SJSA1 (cell line): ENCODE results near the gene MAP1LC3B. TPM values are rescaled to one million over a fixed set of nuclear protein-coding genes. Genes with fewer than 3 reads are reported as not detected.

ENCODE experiments used
- DNase-seq, 2 experiments: peaks; one replicate each; pipeline ENCODE4 v3.0.0-alpha.2; 2015 to 2020; ENCODE audit warnings: low spot score in 2 of 2, low read depth in 1 of 2
- H3K27ac ChIP-seq: fragments of 250-450 bp; sonication (Bioruptor Pico); 2 replicates; pipeline ENCODE4 v1.5.1; 2020; ENCODE audit warnings: mild to moderate bottlenecking, moderate library complexity
- H3K27me3 ChIP-seq: fragments of 250-450 bp; sonication (Bioruptor Pico); replicated peaks from 2 replicates; pipeline ENCODE4 v1.5.1; 2020; ENCODE audit warnings: mild to moderate bottlenecking, moderate library complexity
- H3K36me3 ChIP-seq: fragments of 250-450 bp; sonication (Bioruptor Pico); 2 replicates; pipeline ENCODE4 v1.5.1; 2020; ENCODE audit warnings: mild to moderate bottlenecking
- H3K4me1 ChIP-seq: fragments of 250-450 bp; sonication (Bioruptor Pico); replicated peaks from 2 replicates; pipeline ENCODE4 v1.6.1; 2021; ENCODE audit warnings: mild to moderate bottlenecking
- H3K4me3 ChIP-seq: fragments of 250-450 bp; sonication (Bioruptor Pico); 2 replicates; pipeline ENCODE4 v1.5.1; 2020; ENCODE audit warnings: mild to moderate bottlenecking
- H3K9me3 ChIP-seq: fragments of 250-450 bp; sonication (Bioruptor Pico); replicated peaks from 2 replicates; pipeline ENCODE4 v1.5.1; 2020; ENCODE audit warnings: mild to moderate bottlenecking
- total RNA-seq: library from RNA; depleted of rRNA; stranded (reverse); fragments of >200 nt; shearing (Covaris generic); gene quantifications from 2 replicates; pipeline ENCODE4 v1.2.3, GENCODE V29; 2014

MAP1LC3B gene
- total RNA-seq, 1 experiment from 2014 or later, result 21.3 TPM

GRCh38 chr16:87412996-87413421 lies 20.9 kb downstream of the MAP1LC3B start:
- DNase-seq, result no peak
- Histone ChIP-seq H3K4me1 (no peaks in the 10 kb centered on the region), H3K36me3 (peaks cover 79% of the 10 kb centered on the region), H3K27ac (no peak overlapping the region), H3K27me3 (0 out of 2 replicates have a peak, but pooled peaks cover 4% of the 10 kb centered on the region), H3K4me3 (no peak overlapping the region), H3K9me3 (no peaks in the 10 kb centered on the region)

GRCh38 chr16:87414251-87414680 lies 22.1 kb downstream of the MAP1LC3B start:
- H3K4me3 ChIP-seq, result no peak overlapping the region
- peaks cover 79% of the 10 kb centered on the region for H3K36me3 ChIP-seq
- no peaks in the 10 kb centered on the region for H3K27me3 ChIP-seq
- no peak for DNase-seq
- no peaks in the 10 kb centered on the region for H3K4me1 ChIP-seq
- H3K9me3 ChIP-seq, result no peaks in the 10 kb centered on the region
- no peak overlapping the region for H3K27ac ChIP-seq

GRCh38 chr16:87415441-87415840 lies 23.3 kb downstream of the MAP1LC3B start:
- no peaks in the 10 kb centered on the region for H3K4me1 ChIP-seq
- no peaks in the 10 kb centered on the region for H3K27me3 ChIP-seq
- no peak for DNase-seq
- no peak overlapping the region for H3K27ac ChIP-seq
- no peaks in the 10 kb centered on the region for H3K9me3 ChIP-seq
- H3K36me3 ChIP-seq, result peaks cover 82% of the 10 kb centered on the region
- H3K4me3 ChIP-seq, result no peak overlapping the region

- DNase-seq, result peak in 1 of 2 experiments; percentile 42
- no peaks in the 10 kb centered on the region for H3K27me3 ChIP-seq
Observed at GRCh38 chr16:87416826-87417527, 24.8 kb downstream of the MAP1LC3B start.

GRCh38 chr16:87417528-87417910 lies 25.4 kb downstream of the MAP1LC3B start:
- Histone ChIP-seq H3K4me3 (no peak overlapping the region), H3K4me1 (no peaks in the 10 kb centered on the region), H3K9me3 (no peaks in the 10 kb centered on the region), H3K27me3 (no peaks in the 10 kb centered on the region), H3K27ac (no peak overlapping the region), H3K36me3 (peaks cover 80% of the 10 kb centered on the region)
- no peak for DNase-seq

More at GRCh38 chr16:87416826-87417527, 24.8 kb downstream of the MAP1LC3B start:
- no peaks in the 10 kb centered on the region for H3K9me3 ChIP-seq
- no peaks in the 10 kb centered on the region for H3K4me1 ChIP-seq
- H3K36me3 ChIP-seq, result peaks cover 83% of the 10 kb centered on the region
- H3K27ac ChIP-seq, result no peak overlapping the region
- no peak overlapping the region for H3K4me3 ChIP-seq

- DNase-seq, result no peak
- Histone ChIP-seq H3K27me3 (no peaks in the 10 kb centered on the region), H3K36me3 (peaks cover 78% of the 10 kb centered on the region), H3K4me1 (no peaks in the 10 kb centered on the region), H3K9me3 (no peaks in the 10 kb centered on the region), H3K27ac (no peak overlapping the region), H3K4me3 (no peak overlapping the region)
Observed at GRCh38 chr16:87418216-87418615, 26.1 kb downstream of the MAP1LC3B start.

- H3K4me3 ChIP-seq, result no peak overlapping the region
- no peaks in the 10 kb centered on the region for H3K9me3 ChIP-seq
- peaks cover 81% of the 10 kb centered on the region for H3K36me3 ChIP-seq
- H3K4me1 ChIP-seq, result no peaks in the 10 kb centered on the region
- no peaks in the 10 kb centered on the region for H3K27me3 ChIP-seq
- H3K27ac ChIP-seq, result no peak overlapping the region
- DNase-seq, result no peak
Observed at GRCh38 chr16:87418644-87419043, 26.5 kb downstream of the MAP1LC3B start.

- Histone ChIP-seq H3K4me3 (no peak overlapping the region), H3K27ac (no peak overlapping the region), H3K36me3 (peaks cover 77% of the 10 kb centered on the region), H3K9me3 (no peaks in the 10 kb centered on the region), H3K27me3 (no peaks in the 10 kb centered on the region), H3K4me1 (no peaks in the 10 kb centered on the region)
- DNase-seq, result no peak
Observed at GRCh38 chr16:87420026-87421002, 28.2 kb downstream of the MAP1LC3B start.

- Histone ChIP-seq H3K27ac (no peak overlapping the region), H3K36me3 (peaks cover 73% of the 10 kb centered on the region)
- DNase-seq, result no peak
Observed at GRCh38 chr16:87421003-87421912, 29.1 kb downstream of the MAP1LC3B start.

GRCh38 chr16:87422106-87422505 lies 30.0 kb downstream of the MAP1LC3B start:
- Histone ChIP-seq H3K27me3 (no peaks in the 10 kb centered on the region), H3K9me3 (no peaks in the 10 kb centered on the region), H3K4me1 (peaks cover 2% of the 10 kb centered on the region; the same call in 1 of the 2 replicates), H3K36me3 (peaks cover 65% of the 10 kb centered on the region), H3K27ac (no peak overlapping the region), H3K4me3 (no peak overlapping the region)
- DNase-seq, result no peak

More at GRCh38 chr16:87421003-87421912, 29.1 kb downstream of the MAP1LC3B start:
- H3K4me3 ChIP-seq, result no peak overlapping the region
- no peaks in the 10 kb centered on the region for H3K9me3 ChIP-seq
- no peaks in the 10 kb centered on the region for H3K4me1 ChIP-seq
- no peaks in the 10 kb centered on the region for H3K27me3 ChIP-seq

- no peak for DNase-seq
- Histone ChIP-seq H3K9me3 (no peaks in the 10 kb centered on the region), H3K27me3 (no peaks in the 10 kb centered on the region), H3K27ac (no peak overlapping the region), H3K4me3 (no peak overlapping the region), H3K36me3 (peaks cover 56% of the 10 kb centered on the region), H3K4me1 (peaks cover 4% of the 10 kb centered on the region; the same call in 1 of the 2 replicates)
Observed at GRCh38 chr16:87423429-87423828, 31.3 kb downstream of the MAP1LC3B start.

GRCh38 chr16:87424266-87424665 lies 32.1 kb downstream of the MAP1LC3B start:
- H3K4me1 ChIP-seq, result peaks cover 4% of the 10 kb centered on the region; the same call in 1 of the 2 replicates
- no peaks in the 10 kb centered on the region for H3K27me3 ChIP-seq
- no peaks in the 10 kb centered on the region for H3K9me3 ChIP-seq
- H3K27ac ChIP-seq, result no peak overlapping the region
- no peak overlapping the region for H3K4me3 ChIP-seq
- peaks cover 53% of the 10 kb centered on the region for H3K36me3 ChIP-seq
- no peak for DNase-seq

GRCh38 chr16:87425941-87426340 lies 33.8 kb downstream of the MAP1LC3B start:
- peaks cover 43% of the 10 kb centered on the region for H3K36me3 ChIP-seq
- no peak overlapping the region for H3K4me3 ChIP-seq
- H3K9me3 ChIP-seq, result no peaks in the 10 kb centered on the region
- H3K4me1 ChIP-seq, result peaks cover 4% of the 10 kb centered on the region; the same call in 1 of the 2 replicates
- no peak overlapping the region for H3K27ac ChIP-seq
- no peaks in the 10 kb centered on the region for H3K27me3 ChIP-seq
- DNase-seq, result no peak
